GM18519 (cell line): ENCODE measurements around the gene PBLD.

Experiments
- ATAC-seq: cut with Tn5 transposase; IDR thresholded peaks from one replicate; pipeline ENCODE4 v1.9.1; 2021; ENCODE audit warnings: mild to moderate bottlenecking, moderate library complexity; ENCODE audit not compliant: unreplicated experiment, low FRiP score

PBLD gene

DNA sequence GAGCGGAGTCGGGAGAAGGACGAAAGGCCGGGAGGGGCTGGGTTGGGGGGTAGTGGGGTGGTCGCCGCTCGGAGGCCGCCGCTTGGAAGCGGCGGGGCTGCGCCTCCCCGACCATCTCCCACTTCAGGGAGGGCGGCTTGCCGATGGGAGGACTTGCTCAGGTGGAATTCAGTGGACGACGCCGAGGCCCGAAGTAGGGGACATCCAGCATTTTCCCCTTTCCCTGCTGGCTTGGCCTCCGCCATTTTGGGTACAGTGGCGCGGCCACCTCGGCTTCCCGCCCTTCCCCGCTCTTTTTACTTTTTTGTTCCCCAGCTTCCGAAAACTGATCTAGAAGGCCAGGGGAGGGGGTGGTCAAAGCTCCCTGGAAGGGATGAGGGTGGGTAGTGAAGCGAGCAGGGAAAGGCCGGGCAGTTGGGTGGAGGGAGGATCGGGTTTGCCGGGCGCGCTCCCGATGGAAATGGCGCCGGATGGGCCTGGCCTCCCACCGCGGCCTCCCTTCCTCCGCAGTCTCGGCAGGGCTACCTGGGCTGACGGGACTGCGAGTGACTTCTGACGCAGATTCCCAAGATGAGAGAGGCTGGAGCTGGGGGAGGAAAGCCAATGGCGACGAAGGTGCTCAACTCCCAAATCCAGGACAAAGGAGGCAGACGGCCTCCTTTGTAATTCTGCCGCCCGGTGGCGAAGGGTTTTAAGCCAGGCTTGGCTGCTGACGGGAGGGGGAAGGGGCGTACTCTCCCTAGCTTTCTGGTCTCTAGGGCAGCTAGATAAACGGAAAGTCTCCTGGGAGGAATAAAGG lies at the start of gene PBLD:
Gene PBLD (minus strand): TSS at position 670 of the 799 bp plus-strand sequence. CDS start 26,084 bp downstream, outside the sequence.
- no peak for ATAC-seq

- ATAC-seq, result no peak
Observed at GRCh38 chr10:68371604-68372003, 38.9 kb upstream of the PBLD start.

GRCh38 chr10:68367121-68367520 lies 34.4 kb upstream of the PBLD start:
- ATAC-seq, result no peak

- no peak for ATAC-seq
Observed at GRCh38 chr10:68366600-68366999, 33.9 kb upstream of the PBLD start.

GRCh38 chr10:68365611-68366010 lies 32.9 kb upstream of the PBLD start:
- no peak for ATAC-seq

GRCh38 chr10:68364101-68364886 lies 31.6 kb upstream of the PBLD start:
- ATAC-seq, result no peak

GRCh38 chr10:68362590-68362989 lies 29.9 kb upstream of the PBLD start:
- no peak for ATAC-seq

GRCh38 chr10:68359189-68359588 lies 26.5 kb upstream of the PBLD start:
- no peak for ATAC-seq

GRCh38 chr10:68353537-68353936 lies 20.8 kb upstream of the PBLD start:
- no peak for ATAC-seq

- no peak for ATAC-seq
Observed at GRCh38 chr10:68348265-68348741, 15.6 kb upstream of the PBLD start.

GRCh38 chr10:68346774-68347173 lies 14.0 kb upstream of the PBLD start:
- ATAC-seq, result no peak

DNA sequence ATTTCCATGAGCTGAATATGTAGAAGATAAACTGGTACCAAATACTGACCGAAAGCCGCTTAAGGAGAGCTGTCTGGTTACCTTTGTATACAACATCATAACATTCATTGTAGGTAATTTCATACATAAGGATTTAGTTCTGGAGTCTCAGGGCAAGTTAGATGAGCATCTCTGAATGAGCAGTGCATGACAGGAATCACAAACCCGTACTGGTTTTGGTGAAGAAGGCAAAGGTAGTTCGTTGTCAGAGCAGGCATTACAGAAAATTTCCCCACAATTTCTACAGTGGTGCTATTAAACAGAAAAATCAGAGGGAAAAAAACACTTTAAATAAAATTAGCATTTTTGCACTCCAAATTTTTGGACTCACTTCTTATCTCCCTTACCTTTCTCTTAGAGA lies 12.9 kb upstream of the PBLD start:
- ATAC-seq, result no peak

DNA sequence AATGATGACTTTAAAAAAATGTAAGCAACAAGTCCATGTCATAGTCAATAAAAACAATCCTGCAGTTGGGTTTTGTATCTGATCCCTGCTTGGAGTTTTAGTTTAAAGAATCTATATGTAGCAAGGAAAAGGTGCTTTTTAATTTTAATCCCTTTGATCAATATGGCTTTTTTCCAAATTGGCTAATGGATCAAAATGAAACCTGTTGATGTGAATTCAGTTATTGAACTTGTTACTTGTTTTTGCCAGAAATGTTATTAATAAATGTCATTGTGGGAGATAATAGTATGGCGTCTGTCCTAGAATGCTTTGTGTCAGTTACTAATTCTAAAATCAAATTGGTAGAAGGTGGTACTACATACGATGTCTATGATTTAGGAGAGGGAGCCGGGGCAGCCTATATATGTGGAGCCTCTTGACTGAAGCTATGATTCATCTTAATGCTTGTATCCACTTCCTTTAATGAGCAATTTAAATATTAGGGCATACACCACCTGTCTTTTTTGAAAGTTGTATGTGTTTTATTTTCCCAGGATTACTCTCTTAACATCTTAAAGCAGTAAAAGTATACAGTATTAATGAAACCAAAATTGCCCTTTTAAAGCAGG lies 10.3 kb upstream of the PBLD start:
- ATAC-seq, result no peak

GRCh38 chr10:68340358-68341080 lies 7.8 kb upstream of the PBLD start:
- no peak for ATAC-seq

GRCh38 chr10:68336754-68337351 lies 4.1 kb upstream of the PBLD start:
- no peak for ATAC-seq

GRCh38 chr10:68334672-68335467 lies 2.1 kb upstream of the PBLD start:
- no peak for ATAC-seq

DNA sequence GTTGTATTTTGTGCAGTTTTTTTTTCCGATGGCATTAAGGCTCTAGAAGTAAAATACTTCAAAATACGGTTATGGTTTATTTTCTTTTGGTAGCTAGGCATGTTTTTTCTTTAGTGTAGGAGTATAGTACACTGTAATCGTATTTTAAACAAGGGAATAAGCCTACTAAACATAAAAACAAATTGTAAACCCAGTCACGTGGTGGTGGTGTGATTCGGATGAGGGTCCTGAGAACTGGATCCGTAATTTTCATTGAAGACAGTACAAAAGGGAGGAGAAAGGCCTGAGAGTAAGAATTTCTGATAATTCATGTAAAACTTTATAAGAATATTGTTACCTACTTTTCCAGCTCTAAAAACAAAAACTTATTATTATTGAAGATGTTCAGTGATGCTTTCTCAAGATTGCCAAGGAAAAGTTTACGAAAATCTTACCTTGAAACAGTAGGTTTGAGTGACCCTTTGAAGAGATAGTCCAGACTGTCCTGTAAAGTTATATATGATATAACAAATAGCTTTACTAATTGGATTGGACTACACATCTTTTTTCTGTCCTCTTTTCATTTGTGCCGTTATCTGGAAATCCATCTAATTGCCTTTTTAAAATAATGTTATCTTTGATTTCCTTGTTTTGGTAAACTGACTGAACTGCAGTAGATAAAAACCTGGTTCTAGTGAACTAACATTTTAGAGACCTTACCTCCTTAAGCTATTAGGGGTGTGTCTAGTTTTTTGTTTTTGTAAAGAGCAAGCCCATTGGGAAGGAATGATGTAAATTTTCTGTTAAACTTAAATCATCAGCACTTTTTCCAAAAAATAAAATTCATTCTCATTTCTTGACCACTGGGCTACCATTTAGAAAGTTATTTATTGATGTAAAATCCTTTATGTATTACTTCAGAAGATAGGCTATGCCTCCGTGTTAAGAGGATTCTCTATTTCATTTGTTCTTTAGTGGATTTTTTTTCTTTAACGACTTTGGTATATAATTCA lies 1.0 kb upstream of the PBLD start:
- no peak for ATAC-seq

DNA sequence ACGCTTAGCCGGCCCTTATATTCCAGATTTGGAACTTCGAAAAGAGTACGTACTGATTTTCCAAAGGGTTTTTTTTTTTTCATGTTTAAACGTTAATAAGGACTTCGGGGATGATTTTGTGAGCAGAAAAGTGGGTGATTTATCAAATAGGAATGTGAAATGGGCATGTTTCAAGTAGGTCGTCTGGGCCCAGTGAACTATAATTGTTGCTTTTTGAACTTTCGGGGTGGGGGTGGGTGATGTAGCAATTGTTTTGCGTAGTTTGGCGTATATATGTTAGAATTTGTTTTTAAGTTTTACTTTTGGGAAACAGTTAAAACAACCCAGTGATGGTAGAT lies 299 bp upstream of the PBLD start:
- ATAC-seq, result no peak
